Measurements from ENCODE around the gene KHK. TPM values are rescaled to one million over a fixed set of nuclear protein-coding genes. Genes with fewer than 3 reads are reported as not detected.

Gene KHK
- total and polyA plus RNA-seq, 9 of the 15 experiments (the other 6 are each of a cell fraction or from before 2014, with no cell fraction given): 1.5 to 10.7 (median 5.2) TPM

DNA sequence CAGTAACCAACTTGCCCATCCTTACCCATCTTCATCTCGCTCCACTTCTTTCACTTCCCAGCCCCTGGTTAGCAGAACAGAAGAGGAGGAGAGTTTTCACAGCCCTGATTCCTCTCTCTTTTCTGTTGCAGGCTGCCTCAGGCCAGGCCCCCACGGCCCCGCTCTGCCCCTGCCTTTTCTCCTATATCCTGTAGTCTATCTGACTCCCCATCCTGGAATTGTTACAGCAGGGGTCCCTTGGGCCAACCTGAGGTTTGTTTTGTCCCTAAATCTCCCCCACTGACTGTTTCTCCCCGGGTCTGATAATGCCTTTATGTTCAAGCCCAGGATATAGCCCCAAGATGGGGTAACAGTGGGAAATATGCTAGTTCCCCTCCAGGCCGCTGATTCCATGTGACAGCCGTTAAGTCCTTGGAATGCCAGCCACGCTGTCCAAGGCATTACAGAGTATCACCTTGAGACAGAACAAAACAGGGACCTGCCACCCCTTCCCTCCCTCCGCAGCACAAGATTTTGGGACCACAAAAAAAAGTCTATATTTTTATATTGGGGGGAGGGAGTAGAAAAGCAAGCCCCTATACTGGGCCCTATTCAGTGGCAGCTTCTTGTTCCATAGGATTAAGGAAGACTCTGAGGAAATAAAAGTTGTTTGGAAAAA is 16.5 kb upstream of the KHK start:
- Histone ChIP-seq H3K9ac (ENCODE audit: insufficient read depth in 1 of 2, low read depth in 2 of 2, low read length in 2 of 2) (peak overlapping the region; percentile 90 to 99), H3K27me3 (ENCODE audit: control insufficient read depth in 2 of 2, insufficient read depth in 2 of 2, low read length in 2 of 2) (no peaks in the 10 kb centered on the region), H4K20me1 (replicated peaks; ENCODE audit: control insufficient read depth, insufficient read depth, low read length) (no peaks in the 10 kb centered on the region), H2AFZ (ENCODE audit: low read depth, low read length) (no peak overlapping the region), H3K4me2 (ENCODE audit: insufficient read depth, low read length) (peak overlapping the region; percentile 98), H3K27ac (ENCODE audit: extremely low read depth, low read depth, low read length) (peak overlapping the region; percentile 86; the same call in 2 of the 3 replicates), H3K9me1 (ENCODE audit: control insufficient read depth, insufficient read depth, low read length) (no peaks in the 10 kb centered on the region), H3K4me1 (replicated peaks in 1 of 2; ENCODE audit: control insufficient read depth in 2 of 2, insufficient read depth in 2 of 2, low read length in 2 of 2) (peaks cover 36 to 37% of the 10 kb centered on the region in 2 experiments), H3K79me2 (ENCODE audit: control insufficient read depth, insufficient read depth, low read length) (peaks cover 29% of the 10 kb centered on the region), H3K9me3 (replicated peaks; ENCODE audit: control insufficient read depth, insufficient read depth, low read depth, low read length) (no peaks in the 10 kb centered on the region), H3K36me3 (ENCODE audit: control insufficient read depth, insufficient read depth, low read length) (peaks cover 47% of the 10 kb centered on the region), H3K4me3 (peak overlapping the region; percentile 82)
- BruUV-seq (replicated peaks): no TSS peak
- CTCF ChIA-PET (ENCODE audit: low intra/inter-chr PET ratio): no interaction called here
- FAIRE-seq (no peak), ATAC-seq (no peak), DNase-seq (ENCODE audit: extremely low read depth in 1 of 4, low spot score in 3 of 4) (no peak)
- in situ Hi-C loops (cut with MboI) (no loop called here), intact Hi-C loops (cut with micrococcal nuclease) (no loop called here)
- 83% methylated on average over 8 of the region's 8 CpGs for WGBS (ENCODE audit: insufficient coverage, low coverage, missing lambda C conversion rate)
- POLR2A ChIA-PET: interaction anchor here (9.0 kb wide), 1 partner anchor 15 kb away, joined by 112 read pairs; the partner anchor contains the start of gene AGBL5
- TF ChIP-seq, protein P1, sequence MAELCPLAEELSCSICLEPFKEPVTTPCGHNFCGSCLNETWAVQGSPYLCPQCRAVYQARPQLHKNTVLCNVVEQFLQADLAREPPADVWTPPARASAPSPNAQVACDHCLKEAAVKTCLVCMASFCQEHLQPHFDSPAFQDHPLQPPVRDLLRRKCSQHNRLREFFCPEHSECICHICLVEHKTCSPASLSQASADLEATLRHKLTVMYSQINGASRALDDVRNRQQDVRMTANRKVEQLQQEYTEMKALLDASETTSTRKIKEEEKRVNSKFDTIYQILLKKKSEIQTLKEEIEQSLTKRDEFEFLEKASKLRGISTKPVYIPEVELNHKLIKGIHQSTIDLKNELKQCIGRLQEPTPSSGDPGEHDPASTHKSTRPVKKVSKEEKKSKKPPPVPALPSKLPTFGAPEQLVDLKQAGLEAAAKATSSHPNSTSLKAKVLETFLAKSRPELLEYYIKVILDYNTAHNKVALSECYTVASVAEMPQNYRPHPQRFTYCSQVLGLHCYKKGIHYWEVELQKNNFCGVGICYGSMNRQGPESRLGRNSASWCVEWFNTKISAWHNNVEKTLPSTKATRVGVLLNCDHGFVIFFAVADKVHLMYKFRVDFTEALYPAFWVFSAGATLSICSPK (IDR thresholded peaks at IDR 0.05; ENCODE audit: borderline replicate concordance): no peak
- TF ChIP-seq BCOR (IDR thresholded peaks at IDR 0.05) (no peak), BRD9 (IDR thresholded peaks at IDR 0.05; ENCODE audit: low read depth, partially characterized antibody) (no peak), SLC30A9 (CRISPR knock-in tag; IDR thresholded peaks at IDR 0.05) (no peak), ZNF551 (CRISPR knock-in tag; IDR thresholded peaks at IDR 0.05) (no peak), NFATC3 (IDR thresholded peaks at IDR 0.05) (no peak), ZNF695 (CRISPR knock-in tag; IDR thresholded peaks at IDR 0.05) (no peak), ZNF75A (CRISPR knock-in tag; IDR thresholded peaks at IDR 0.05) (no peak), LEF1 (IDR thresholded peaks at IDR 0.05) (no peak), FIP1L1 (IDR thresholded peaks at IDR 0.05; ENCODE audit: low read depth, low read length, poor library complexity, severe bottlenecking) (no peak), NFE2 (IDR thresholded peaks at IDR 0.05; ENCODE audit: low read depth) (no peak)
- TF ChIP-seq, protein P2, sequence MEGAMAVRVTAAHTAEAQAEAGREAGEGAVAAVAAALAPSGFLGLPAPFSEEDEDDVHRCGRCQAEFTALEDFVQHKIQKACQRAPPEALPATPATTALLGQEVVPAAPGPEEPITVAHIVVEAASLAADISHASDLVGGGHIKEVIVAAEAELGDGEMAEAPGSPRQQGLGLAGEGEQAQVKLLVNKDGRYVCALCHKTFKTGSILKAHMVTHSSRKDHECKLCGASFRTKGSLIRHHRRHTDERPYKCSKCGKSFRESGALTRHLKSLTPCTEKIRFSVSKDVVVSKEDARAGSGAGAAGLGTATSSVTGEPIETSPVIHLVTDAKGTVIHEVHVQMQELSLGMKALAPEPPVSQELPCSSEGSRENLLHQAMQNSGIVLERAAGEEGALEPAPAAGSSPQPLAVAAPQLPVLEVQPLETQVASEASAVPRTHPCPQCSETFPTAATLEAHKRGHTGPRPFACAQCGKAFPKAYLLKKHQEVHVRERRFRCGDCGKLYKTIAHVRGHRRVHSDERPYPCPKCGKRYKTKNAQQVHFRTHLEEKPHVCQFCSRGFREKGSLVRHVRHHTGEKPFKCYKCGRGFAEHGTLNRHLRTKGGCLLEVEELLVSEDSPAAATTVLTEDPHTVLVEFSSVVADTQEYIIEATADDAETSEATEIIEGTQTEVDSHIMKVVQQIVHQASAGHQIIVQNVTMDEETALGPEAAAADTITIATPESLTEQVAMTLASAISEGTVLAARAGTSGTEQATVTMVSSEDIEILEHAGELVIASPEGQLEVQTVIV (CRISPR knock-in tag; IDR thresholded peaks at IDR 0.05; ENCODE audit: borderline replicate concordance): no peak
- TF ChIP-seq, protein P3, sequence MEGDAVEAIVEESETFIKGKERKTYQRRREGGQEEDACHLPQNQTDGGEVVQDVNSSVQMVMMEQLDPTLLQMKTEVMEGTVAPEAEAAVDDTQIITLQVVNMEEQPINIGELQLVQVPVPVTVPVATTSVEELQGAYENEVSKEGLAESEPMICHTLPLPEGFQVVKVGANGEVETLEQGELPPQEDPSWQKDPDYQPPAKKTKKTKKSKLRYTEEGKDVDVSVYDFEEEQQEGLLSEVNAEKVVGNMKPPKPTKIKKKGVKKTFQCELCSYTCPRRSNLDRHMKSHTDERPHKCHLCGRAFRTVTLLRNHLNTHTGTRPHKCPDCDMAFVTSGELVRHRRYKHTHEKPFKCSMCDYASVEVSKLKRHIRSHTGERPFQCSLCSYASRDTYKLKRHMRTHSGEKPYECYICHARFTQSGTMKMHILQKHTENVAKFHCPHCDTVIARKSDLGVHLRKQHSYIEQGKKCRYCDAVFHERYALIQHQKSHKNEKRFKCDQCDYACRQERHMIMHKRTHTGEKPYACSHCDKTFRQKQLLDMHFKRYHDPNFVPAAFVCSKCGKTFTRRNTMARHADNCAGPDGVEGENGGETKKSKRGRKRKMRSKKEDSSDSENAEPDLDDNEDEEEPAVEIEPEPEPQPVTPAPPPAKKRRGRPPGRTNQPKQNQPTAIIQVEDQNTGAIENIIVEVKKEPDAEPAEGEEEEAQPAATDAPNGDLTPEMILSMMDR (IDR thresholded peaks at IDR 0.05 in 2 of 3, conservative IDR thresholded peaks at IDR 0.05 in 1 of 3; ENCODE audit: insufficient read depth in 2 of 3, low read depth in 1 of 3, low read length in 3 of 3): no peak
- TF ChIP-seq, protein P4, sequence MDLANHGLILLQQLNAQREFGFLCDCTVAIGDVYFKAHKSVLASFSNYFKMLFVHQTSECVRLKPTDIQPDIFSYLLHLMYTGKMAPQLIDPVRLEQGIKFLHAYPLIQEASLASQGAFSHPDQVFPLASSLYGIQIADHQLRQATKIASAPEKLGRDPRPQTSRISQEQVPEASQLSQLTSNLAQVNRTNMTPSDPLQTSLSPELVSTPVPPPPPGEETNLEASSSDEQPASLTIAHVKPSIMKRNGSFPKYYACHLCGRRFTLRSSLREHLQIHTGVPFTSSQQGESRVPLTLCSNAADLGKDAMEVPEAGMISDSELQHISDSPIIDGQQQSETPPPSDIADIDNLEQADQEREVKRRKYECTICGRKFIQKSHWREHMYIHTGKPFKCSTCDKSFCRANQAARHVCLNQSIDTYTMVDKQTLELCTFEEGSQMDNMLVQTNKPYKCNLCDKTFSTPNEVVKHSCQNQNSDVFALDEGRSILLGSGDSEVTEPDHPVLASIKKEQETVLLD (IDR thresholded peaks at IDR 0.05): no peak
